Umbilical cord (tissue), 2 donors: ENCODE measurements around the gene LMNTD2. TPM values are rescaled to one million over a fixed set of nuclear protein-coding genes. Genes with fewer than 3 reads are reported as not detected.

Source experiments
- DNase-seq: peaks from one replicate; pipeline ENCODE4 v3.0.0-alpha.2; 2015; ENCODE audit warnings: low spot score
- total RNA-seq: library from RNA; depleted of rRNA; stranded (reverse); fragments of >200 nt; gene quantifications from one replicate; pipeline ENCODE4 v1.2.3, GENCODE V29; 2014; ENCODE audit warnings: low replicate concordance; ENCODE audit not compliant: insufficient read depth

LMNTD2 gene
- total RNA-seq, 1 donor from 2014 or later = 0.48 TPM

GRCh38 chr11:567629-568292 is 7.2 kb upstream of the LMNTD2 start:
- no peak for DNase-seq

DNA sequence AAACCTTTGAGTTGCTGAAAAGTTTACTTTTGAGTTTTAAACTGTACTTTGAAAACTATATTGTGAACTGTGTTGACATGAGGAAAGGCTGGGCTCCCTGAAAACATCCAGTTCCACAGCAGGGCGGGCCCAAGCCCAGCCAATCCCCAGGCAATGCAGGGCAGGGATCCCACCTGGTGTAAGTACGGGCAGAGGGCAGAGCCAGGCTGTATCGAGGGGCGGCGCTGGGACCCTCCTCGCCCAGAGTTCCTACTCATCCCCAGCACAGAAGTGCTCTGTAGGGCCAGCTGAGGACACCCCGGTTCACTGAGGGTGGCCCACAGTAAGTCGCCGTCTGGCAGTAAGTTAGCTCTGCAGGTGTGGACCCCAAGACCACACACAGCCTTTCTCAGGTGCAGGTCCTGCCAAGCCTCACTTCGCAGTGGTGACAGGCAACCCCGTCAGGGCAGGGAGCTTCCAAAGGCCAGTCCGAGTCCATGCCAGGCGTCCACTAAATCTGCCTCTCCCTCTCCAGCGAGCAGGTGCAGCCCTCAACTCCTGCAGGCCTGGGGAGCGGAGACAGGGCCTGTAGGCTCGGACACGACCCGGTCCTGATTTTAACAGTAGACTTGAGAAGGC is 6.6 kb upstream of the LMNTD2 start:
- DNase-seq = no peak

DNA sequence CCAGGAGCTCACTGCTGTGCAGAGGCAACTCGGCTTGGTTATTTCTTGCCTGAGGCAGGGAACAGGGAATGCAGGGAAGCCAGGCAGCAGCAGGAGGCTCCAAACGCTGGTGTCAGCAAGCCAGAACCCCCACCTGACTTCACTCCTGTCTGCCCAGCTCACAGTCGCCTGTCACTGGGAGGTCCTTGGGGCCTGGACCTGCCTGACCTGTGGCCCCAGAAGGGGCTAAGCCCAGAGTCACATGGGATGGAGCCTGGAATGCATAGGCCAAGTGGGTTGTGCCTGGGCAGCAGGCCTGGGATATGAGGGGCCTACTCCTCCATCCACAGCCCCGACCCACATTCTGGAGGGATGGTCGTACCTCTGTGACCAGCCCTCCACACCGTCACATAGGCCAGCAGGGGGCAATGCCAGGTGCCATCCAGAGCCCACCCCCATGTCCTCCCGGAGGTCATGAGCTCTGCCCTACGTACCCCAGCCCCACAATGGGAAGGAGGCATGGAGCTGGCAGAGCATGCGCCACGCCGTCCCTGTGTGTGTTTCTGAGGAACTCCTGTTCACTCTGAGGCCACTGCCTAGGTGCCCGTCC is 5.5 kb upstream of the LMNTD2 start:
- no peak for DNase-seq

DNA sequence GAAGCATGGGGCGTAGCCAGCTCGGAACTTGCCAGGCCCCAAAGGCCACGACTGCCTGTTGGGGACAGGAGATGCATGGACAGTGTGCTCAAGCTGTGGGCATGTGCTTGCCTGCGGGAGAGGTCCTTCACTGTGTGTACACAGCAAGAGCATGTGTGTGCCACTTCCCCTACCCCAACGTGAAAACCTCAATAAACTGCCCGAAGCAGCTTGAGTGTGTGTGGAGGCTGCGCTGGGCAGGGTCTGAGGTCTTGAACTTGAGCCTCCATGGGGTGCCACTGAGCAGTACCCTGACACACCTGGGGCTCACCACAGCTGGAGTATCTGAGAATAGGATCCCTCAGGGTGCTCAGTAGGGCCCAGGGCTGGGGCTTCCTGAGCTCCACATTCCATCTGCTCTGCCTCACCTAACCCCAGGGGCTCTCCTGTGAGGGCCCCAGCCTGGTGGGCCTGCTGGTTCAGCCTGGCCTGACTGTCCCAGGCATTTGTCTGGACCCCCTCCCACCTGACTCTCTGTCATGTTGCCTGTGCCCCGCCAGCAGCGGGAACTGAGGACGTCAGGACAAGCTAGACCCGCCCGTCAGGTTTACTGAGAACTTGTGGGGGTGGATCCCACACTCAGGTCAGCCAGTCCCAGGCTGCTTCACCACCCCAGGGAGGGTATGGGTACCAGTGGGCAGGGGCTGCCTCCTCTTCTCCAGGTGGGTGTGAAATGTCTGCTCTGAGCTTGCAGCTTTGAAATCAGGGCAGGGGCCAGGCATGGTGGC is 3.5 kb upstream of the LMNTD2 start:
- DNase-seq = peak; percentile 59

- DNase-seq = no peak
These were observed 2.7 kb upstream of the LMNTD2 start for GRCh38 chr11:563066-563811.

- DNase-seq = no peak
These were observed 1.6 kb upstream of the LMNTD2 start for GRCh38 chr11:562046-562645.

DNA sequence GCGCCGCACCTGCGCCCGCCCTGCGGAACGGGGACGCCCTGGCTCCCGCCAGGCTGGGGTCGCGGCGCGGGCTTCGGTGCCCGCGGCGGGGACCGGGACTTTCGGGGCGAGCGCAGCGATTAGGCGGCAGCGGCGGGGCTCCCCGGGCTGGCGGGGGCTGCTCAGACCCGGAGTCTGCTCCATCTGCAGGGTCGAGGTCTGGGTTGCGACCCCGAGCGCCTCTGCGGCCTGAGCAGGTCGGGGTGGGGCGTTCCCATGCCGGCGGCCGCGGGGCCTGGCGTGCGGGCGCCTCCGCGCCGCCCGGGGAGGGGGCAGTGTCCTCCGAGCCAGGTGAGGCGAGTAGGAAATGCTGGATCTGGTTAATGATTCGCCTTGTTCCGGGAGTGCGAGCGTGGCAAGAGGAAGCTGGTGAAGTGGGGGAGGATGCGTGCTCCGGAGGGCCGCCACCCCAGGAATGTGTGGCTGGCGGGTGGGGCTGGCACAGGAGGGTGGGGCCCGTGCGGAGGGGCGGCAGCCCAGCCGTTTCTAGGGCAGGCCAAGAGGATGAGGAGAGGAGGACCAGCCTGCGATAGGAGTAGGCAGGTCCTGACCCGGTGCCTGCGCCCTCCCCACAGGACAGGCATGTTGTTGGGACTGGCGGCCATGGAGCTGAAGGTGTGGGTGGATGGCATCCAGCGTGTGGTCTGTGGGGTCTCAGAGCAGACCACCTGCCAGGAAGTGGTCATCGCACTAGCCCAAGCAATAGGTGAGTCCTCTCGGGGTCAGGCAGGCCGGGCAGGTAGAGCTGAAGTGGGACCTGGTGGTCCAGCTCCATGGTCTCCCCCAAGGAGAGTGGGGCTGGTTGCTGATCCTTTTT is 838 bp upstream of the LMNTD2 start:
- no peak for DNase-seq

- DNase-seq = no peak
These were observed 730 bp downstream of the LMNTD2 start for GRCh38 chr11:559712-560304.

DNA sequence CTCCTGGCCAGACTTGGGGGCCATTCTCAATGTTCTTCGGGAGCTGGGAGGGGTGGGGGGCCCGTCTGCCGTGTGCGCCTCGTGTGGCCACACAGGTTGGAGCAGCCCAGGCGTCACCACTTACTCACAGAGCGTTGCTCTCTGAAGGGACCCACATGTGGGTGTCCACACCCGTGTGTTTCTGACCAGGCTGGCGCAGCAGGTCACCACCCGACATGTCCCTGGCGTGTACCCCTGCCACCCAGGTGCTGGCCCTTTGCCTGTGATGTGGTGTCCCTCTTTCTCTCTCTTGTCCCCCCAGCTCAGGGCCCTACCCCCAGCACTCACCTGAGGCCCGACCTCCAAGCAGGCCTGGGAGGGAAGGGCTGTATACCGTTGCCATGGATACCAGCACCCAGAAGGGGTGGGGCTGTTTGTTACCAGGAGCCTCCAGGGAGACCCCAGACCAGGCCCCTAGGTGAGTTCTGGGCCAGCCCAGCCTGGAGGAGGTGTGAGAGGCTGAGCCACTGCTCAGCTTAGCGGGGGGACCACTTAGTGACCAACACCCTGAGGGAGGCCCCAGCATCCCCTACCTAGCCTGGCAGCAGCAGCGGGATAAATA is 1.4 kb downstream of the LMNTD2 start:
- no peak for DNase-seq

DNA sequence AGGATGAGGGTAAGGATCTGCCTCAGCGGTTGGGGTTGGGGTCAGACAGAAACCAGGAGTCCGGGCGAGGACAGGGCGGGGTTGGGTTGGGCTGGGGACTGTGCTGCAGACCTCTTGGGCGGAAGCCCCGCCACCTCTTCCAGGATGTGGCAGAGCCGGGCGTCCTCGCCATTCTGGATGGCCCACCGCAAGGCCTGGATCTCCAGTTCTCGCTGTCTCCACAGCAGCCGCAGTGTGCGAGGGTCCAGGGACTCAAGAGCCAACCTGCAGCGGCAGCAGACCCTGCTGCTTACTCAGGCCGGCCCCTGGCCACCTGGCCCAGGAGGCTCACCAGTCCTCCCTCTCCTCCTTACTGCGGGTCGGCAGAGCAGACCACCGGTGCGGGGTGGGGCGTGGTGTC is 2.0 kb downstream of the LMNTD2 start:
- DNase-seq = no peak

GRCh38 chr11:557328-558132 is 3.0 kb downstream of the LMNTD2 start:
- no peak for DNase-seq

DNA sequence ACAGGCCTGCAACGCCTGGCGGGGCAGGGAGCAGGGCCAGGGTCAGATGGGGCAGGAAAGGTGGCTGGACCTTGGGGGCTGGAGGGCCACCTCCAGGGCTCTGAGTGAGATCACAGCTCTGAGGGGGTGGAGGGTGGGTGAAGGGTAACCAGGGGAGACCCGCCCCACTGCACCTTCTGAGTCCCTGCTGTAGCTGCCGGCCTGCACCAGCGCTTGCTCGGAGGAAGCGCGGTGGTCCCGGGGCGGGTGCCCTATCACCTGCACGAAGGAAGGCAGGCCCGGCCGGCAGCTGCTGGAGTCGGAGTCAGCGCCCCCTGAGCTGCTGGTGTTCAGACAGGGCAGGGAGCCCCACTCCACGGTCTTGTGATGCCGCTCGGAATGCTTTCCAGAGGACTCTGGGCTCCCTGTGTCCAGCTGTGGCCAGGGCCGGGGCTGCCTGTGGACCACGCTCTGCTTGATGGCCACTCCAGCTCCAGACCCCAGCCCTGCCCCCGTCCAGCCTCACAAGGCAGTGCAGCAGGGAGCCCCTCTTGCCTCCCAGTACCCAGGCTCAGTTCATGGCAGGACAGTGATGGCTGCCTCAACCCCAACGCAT is 3.8 kb downstream of the LMNTD2 start:
- no peak for DNase-seq

DNA sequence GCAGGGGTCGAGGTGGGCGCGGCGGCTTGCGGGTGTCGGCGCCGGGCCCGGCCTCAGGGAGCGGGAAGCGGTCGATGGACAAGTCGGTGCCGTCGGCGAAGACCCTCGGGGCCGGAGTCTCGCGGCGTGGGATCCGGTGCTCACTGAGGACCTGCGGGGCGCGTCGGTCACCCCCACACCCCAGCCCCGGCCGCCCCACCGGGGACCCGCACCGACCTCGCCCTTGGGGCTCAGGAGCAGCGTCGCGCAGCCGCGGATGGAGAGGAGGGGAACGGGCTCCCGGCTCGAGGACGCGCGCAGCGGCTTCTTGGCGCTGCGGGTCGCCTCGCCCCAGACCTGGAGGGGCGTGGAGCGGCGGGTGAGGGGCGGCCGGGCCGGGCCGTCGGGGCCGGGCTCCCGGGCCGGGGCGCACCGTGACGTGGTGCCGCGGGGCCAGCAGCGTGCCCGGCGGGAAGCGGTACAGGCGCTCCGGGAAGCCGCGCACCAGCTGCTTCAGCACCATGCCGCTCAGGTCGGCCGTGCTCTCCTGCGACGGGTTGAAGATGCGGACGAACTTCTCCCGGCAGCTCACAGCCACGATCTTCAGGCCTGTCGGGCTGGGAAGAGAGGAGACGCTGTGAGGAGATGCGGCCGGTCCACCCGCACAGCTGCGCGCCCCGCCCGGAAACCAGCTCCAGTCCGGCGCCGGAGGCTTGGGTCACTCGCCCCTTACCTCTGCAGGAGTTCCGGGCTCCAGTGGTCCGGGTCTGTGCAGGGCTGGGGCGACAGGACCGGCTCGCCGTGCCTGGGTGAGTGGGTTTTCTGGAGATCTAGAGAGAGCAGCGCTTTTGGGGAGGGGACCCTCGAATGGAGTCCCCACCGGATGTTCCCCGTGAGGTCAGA is 4.5 kb downstream of the LMNTD2 start:
- no peak for DNase-seq

GRCh38 chr11:555227-555779 is 5.2 kb downstream of the LMNTD2 start:
- DNase-seq = no peak

- no peak for DNase-seq
These were observed 5.9 kb downstream of the LMNTD2 start for GRCh38 chr11:554428-555226.

- no peak for DNase-seq
These were observed 6.6 kb downstream of the LMNTD2 start for GRCh38 chr11:553988-554340.
